ENCODE data around the gene ABLIM1. TPM values are rescaled to one million over a fixed set of nuclear protein-coding genes. Genes with fewer than 3 reads are reported as not detected.

The ABLIM1 gene
- total RNA-seq, 1 experiment from 2014 or later = 62.1 TPM

GRCh38 chr10:114638821-114639625 is 19.1 kb downstream of the ABLIM1 start:
- DNase-seq (ENCODE audit: low spot score) = no peak
- ChIA-PET CTCF (no interaction called here), POLR2A (no interaction called here)
- Mint-ChIP-seq H3K36me3 (no peaks in the 10 kb centered on the region), H3K27ac (no peak overlapping the region), H3K27me3 (ENCODE audit: low read depth) (no peaks in the 10 kb centered on the region; the same call in 1 of the 2 replicates), H3K4me3 (no peak overlapping the region), H3K4me1 (peaks cover 8% of the 10 kb centered on the region; the same call in 1 of the 2 replicates), H3K9me3 (no peaks in the 10 kb centered on the region)
- ATAC-seq = peak; percentile 61
- no peak for TF ChIP-seq E2F1 (CRISPR knock-in tag; IDR thresholded peaks at IDR 0.05)
- TF ChIP-seq CREM (CRISPR knock-in tag; IDR thresholded peaks at IDR 0.05) = no peak
- TF ChIP-seq ZNF396 (CRISPR knock-in tag; IDR thresholded peaks at IDR 0.05; ENCODE audit: borderline replicate concordance) = no peak
- TF ChIP-seq FOXK1 (CRISPR knock-in tag; IDR thresholded peaks at IDR 0.05) = no peak
- no peak for TF ChIP-seq ZNF317 (CRISPR knock-in tag; IDR thresholded peaks at IDR 0.05; ENCODE audit: borderline replicate concordance, low read depth)
- TF ChIP-seq EMX1 (CRISPR knock-in tag; IDR thresholded peaks at IDR 0.05) = no peak
- no peak for TF ChIP-seq ZNF423 (CRISPR knock-in tag; IDR thresholded peaks at IDR 0.05)
- TF ChIP-seq KAT7 (CRISPR knock-in tag; IDR thresholded peaks at IDR 0.05; ENCODE audit: borderline replicate concordance) = no peak
- TF ChIP-seq HMGA2 (CRISPR knock-in tag; IDR thresholded peaks at IDR 0.05) = no peak
- TF ChIP-seq, protein P1, sequence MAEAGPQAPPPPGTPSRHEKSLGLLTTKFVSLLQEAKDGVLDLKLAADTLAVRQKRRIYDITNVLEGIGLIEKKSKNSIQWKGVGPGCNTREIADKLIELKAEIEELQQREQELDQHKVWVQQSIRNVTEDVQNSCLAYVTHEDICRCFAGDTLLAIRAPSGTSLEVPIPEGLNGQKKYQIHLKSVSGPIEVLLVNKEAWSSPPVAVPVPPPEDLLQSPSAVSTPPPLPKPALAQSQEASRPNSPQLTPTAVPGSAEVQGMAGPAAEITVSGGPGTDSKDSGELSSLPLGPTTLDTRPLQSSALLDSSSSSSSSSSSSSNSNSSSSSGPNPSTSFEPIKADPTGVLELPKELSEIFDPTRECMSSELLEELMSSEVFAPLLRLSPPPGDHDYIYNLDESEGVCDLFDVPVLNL (CRISPR knock-in tag; IDR thresholded peaks at IDR 0.05; ENCODE audit: borderline replicate concordance, low read depth) = no peak

DNA sequence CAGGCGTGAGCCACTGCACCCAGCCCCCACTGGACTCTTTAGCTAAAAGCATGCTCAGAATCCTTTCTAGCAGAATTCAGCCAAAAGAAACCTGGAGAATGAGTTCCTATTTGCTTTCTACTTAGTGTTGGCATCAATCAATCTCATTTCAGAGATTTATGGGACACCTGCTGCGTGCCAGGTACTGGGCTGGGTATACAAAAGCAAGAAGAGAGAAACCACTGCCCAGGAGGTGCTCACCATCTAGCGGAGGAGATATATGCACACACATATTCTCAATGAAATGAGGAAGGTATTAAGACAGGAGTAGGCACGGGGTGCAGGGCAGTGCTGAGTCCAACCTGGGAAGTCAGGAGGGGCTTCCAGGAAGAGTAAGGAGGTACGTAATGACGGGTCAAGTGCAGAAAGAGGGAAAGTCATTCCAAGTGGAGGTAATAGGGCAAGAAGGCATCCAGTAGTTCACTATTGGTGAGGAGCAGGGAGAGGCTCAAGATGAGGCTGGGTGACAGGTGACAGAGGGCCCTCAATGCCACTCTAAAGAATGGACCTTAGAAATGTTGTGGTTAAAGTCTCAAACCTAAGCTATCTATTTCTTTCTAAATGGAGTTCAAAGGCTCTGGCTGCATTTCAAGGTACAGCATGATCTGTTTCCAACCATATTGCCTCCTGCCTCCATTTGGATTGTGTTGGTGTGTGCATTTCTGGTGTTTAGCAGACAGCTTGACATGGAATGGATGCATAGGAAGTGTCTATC is 22.1 kb downstream of the ABLIM1 start:
- no peaks in the 10 kb centered on the region for H3K9me3 Mint-ChIP-seq
- POLR2A ChIA-PET = no interaction called here
- ATAC-seq (no peak), DNase-seq (ENCODE audit: low spot score) (no peak)
- peaks cover 24% of the 10 kb centered on the region for H3K27me3 Mint-ChIP-seq (ENCODE audit: low read depth)
- no peaks in the 10 kb centered on the region for H3K36me3 Mint-ChIP-seq
- CTCF ChIA-PET = no interaction called here
- no peak overlapping the region for H3K4me3 Mint-ChIP-seq
- H3K27ac Mint-ChIP-seq = no peak overlapping the region
- peaks cover 30% of the 10 kb centered on the region for H3K4me1 Mint-ChIP-seq
- no peak for TF ChIP-seq OVOL2 (CRISPR knock-in tag; IDR thresholded peaks at IDR 0.05; ENCODE audit: borderline replicate concordance)
- no peak for TF ChIP-seq ELF4 (CRISPR knock-in tag; IDR thresholded peaks at IDR 0.05; ENCODE audit: low read depth)
- no peak for TF ChIP-seq CREB1 (CRISPR knock-in tag; IDR thresholded peaks at IDR 0.05)
- no peak for TF ChIP-seq GRHL2 (CRISPR knock-in tag; IDR thresholded peaks at IDR 0.05; ENCODE audit: insufficient replicate concordance, severe bottlenecking)
- TF ChIP-seq, protein P2, sequence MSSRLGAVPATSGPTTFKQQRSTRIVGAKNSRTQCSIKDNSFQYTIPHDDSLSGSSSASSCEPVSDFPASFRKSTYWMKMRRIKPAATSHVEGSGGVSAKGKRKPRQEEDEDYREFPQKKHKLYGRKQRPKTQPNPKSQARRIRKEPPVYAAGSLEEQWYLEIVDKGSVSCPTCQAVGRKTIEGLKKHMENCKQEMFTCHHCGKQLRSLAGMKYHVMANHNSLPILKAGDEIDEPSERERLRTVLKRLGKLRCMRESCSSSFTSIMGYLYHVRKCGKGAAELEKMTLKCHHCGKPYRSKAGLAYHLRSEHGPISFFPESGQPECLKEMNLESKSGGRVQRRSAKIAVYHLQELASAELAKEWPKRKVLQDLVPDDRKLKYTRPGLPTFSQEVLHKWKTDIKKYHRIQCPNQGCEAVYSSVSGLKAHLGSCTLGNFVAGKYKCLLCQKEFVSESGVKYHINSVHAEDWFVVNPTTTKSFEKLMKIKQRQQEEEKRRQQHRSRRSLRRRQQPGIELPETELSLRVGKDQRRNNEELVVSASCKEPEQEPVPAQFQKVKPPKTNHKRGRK (CRISPR knock-in tag; IDR thresholded peaks at IDR 0.05; ENCODE audit: borderline replicate concordance) = no peak
- no peak for TF ChIP-seq JUN (CRISPR knock-in tag; IDR thresholded peaks at IDR 0.05)
- no peak for TF ChIP-seq ZNF219 (CRISPR knock-in tag; IDR thresholded peaks at IDR 0.05; ENCODE audit: borderline replicate concordance)
- no peak for TF ChIP-seq SOX15 (CRISPR knock-in tag; IDR thresholded peaks at IDR 0.05)
- TF ChIP-seq ARID4B (CRISPR knock-in tag; IDR thresholded peaks at IDR 0.05; ENCODE audit: borderline replicate concordance) = no peak
- no peak for TF ChIP-seq ESRRA (CRISPR knock-in tag; IDR thresholded peaks at IDR 0.05; ENCODE audit: borderline replicate concordance)
- TF ChIP-seq MLX (CRISPR knock-in tag; IDR thresholded peaks at IDR 0.05) = no peak
- no peak for TF ChIP-seq E2F1 (CRISPR knock-in tag; IDR thresholded peaks at IDR 0.05)
- no peak for TF ChIP-seq RORB (CRISPR knock-in tag; IDR thresholded peaks at IDR 0.05)
